ENCODE measurements around the gene ERICH3. TPM values are rescaled to one million over a fixed set of nuclear protein-coding genes. Genes with fewer than 3 reads are reported as not detected.

The ERICH3 gene
- total RNA-seq, 1 donor: not detected

- DNase-seq (ENCODE audit: low read depth): no peak
- no peak overlapping the region for H3K4me3 ChIP-seq (ENCODE audit: low read depth, low read length)
- no peak for TF ChIP-seq CTCF (IDR thresholded peaks at IDR 0.05; ENCODE audit: insufficient read depth, low read length)
Measured at GRCh38 chr1:74570797-74571492, 102.6 kb downstream of the ERICH3 start.

- H3K4me3 ChIP-seq (ENCODE audit: low read depth, low read length): no peak overlapping the region
- no peak for DNase-seq (ENCODE audit: low read depth)
- no peak for TF ChIP-seq CTCF (IDR thresholded peaks at IDR 0.05; ENCODE audit: insufficient read depth, low read length)
Measured at GRCh38 chr1:74549932-74550331, 123.7 kb downstream of the ERICH3 start.

GRCh38 chr1:74548961-74549750, 124.4 kb downstream of the ERICH3 start:
- no peak for DNase-seq (ENCODE audit: low read depth)
- H3K4me3 ChIP-seq (ENCODE audit: low read depth, low read length): no peak overlapping the region
- TF ChIP-seq CTCF (IDR thresholded peaks at IDR 0.05; ENCODE audit: insufficient read depth, low read length): no peak

GRCh38 chr1:74545821-74546220, 127.8 kb downstream of the ERICH3 start:
- no peak for TF ChIP-seq CTCF (IDR thresholded peaks at IDR 0.05; ENCODE audit: insufficient read depth, low read length)
- no peak for DNase-seq (ENCODE audit: low read depth)
- no peak overlapping the region for H3K4me3 ChIP-seq (ENCODE audit: low read depth, low read length)

- H3K4me3 ChIP-seq (ENCODE audit: low read depth, low read length): no peak overlapping the region
- no peak for TF ChIP-seq CTCF (IDR thresholded peaks at IDR 0.05; ENCODE audit: insufficient read depth, low read length)
- DNase-seq (ENCODE audit: low read depth): no peak
Measured at GRCh38 chr1:74534241-74534640, 139.4 kb downstream of the ERICH3 start.

GRCh38 chr1:74531796-74532195, 141.8 kb downstream of the ERICH3 start:
- DNase-seq (ENCODE audit: low read depth): no peak
- H3K4me3 ChIP-seq (ENCODE audit: low read depth, low read length): no peak overlapping the region
- no peak for TF ChIP-seq CTCF (IDR thresholded peaks at IDR 0.05; ENCODE audit: insufficient read depth, low read length)

All from fibroblast of the aortic adventitia (primary cell).